Liver (tissue), 9 donors: ENCODE data around the gene CARD14. TPM values are rescaled to one million over a fixed set of nuclear protein-coding genes. Genes with fewer than 3 reads are reported as not detected.

Experiments used
- DNase-seq: peaks from one replicate; pipeline ENCODE4 v3.0.0-alpha.2; 2017; ENCODE audit warnings: low spot score
- H3K27ac ChIP-seq, 2 donors: one replicate each; pipeline ENCODE4 v1.7.0; 2013; ENCODE audit warnings: inconsistent platforms in 2 of 2, low read length in 2 of 2, control low read depth in 1 of 2, low read depth in 1 of 2, mild to moderate bottlenecking in 1 of 2
- H3K27me3 ChIP-seq, 4 donors: one replicate each; pipeline versions ENCODE4 v1.6.1 to v1.7.0; 2013; ENCODE audit warnings: low read length in 3 of 4, inconsistent platforms in 1 of 4, mild to moderate bottlenecking in 1 of 4, moderate library complexity in 1 of 4; ENCODE audit not compliant: control insufficient read depth in 4 of 4, insufficient read depth in 4 of 4
- H3K36me3 ChIP-seq, 4 donors: one replicate each; pipeline versions ENCODE4 v1.6.1 to v1.7.0; 2013; ENCODE audit warnings: low read length in 3 of 4, mild to moderate bottlenecking in 3 of 4, low read depth in 1 of 4, moderate library complexity in 1 of 4; ENCODE audit not compliant: control insufficient read depth in 4 of 4, insufficient read depth in 3 of 4
- H3K4me1 ChIP-seq, 4 donors: one replicate each; pipeline versions ENCODE4 v1.6.1 to v1.7.0; 2013; ENCODE audit warnings: low read length in 3 of 4, mild to moderate bottlenecking in 3 of 4, moderate library complexity in 1 of 4; ENCODE audit not compliant: control insufficient read depth in 4 of 4, insufficient read depth in 4 of 4
- H3K4me3 ChIP-seq, 3 donors: one replicate each; pipeline versions ENCODE4 v1.6.1 to v1.7.0; 2013; ENCODE audit warnings: low read length in 3 of 3, control low read depth in 1 of 3, low read depth in 1 of 3, mild to moderate bottlenecking in 1 of 3
- H3K9ac ChIP-seq, 2 donors: one replicate each; pipeline ENCODE4 v1.7.0; 2013; ENCODE audit warnings: low read length in 2 of 2, mild to moderate bottlenecking in 2 of 2, moderate library complexity in 2 of 2, control low read depth in 1 of 2, low read depth in 1 of 2
- H3K9me3 ChIP-seq, 4 donors: one replicate each; pipeline versions ENCODE4 v1.6.1 to v1.7.0; 2013; ENCODE audit warnings: low read length in 3 of 4; ENCODE audit not compliant: control insufficient read depth in 4 of 4
- ATF3 ChIP-seq: IDR thresholded peaks from 2 replicates; pipeline ENCODE4 v1.6.1; 2016; ENCODE audit warnings: antibody characterized with exemption
- CTCF ChIP-seq: fragments of 150-350 bp; IDR thresholded peaks from 2 replicates; pipeline ENCODE4 v1.5.1; 2017; ENCODE audit warnings: improper control_type of control experiment, low read depth, low read length; ENCODE audit not compliant: missing input control
- EGR1 ChIP-seq, 2 donors: IDR thresholded peaks; 2 replicates each; pipeline ENCODE4 v1.6.1; 2016 to 2018; ENCODE audit warnings: antibody characterized with exemption in 2 of 2, low read depth in 2 of 2
- FOXA1 ChIP-seq: IDR thresholded peaks from 2 replicates; pipeline ENCODE4 v1.6.1; 2016; ENCODE audit warnings: antibody characterized with exemption
- FOXA2 ChIP-seq: IDR thresholded peaks from 2 replicates; pipeline ENCODE4 v1.6.1; 2016; ENCODE audit warnings: antibody characterized with exemption
- GABPA ChIP-seq, 2 donors: IDR thresholded peaks in 1 of 2; conservative IDR thresholded peaks in 1 of 2; 2 replicates each; pipeline ENCODE4 v1.6.1; 2016; ENCODE audit warnings: antibody characterized with exemption in 2 of 2, mild to moderate bottlenecking in 1 of 2, moderate library complexity in 1 of 2
- HNF4A ChIP-seq, 2 donors: conservative IDR thresholded peaks; 2 replicates each; pipeline ENCODE4 v1.6.1; 2016; ENCODE audit warnings: antibody characterized with exemption in 2 of 2, mild to moderate bottlenecking in 2 of 2
- HNF4G ChIP-seq: IDR thresholded peaks from 2 replicates; pipeline ENCODE4 v1.6.1; 2016; ENCODE audit warnings: antibody characterized with exemption
- JUND ChIP-seq, 2 donors: IDR thresholded peaks; 2 replicates each; pipeline ENCODE4 v1.6.1; 2016; ENCODE audit warnings: antibody characterized with exemption in 2 of 2
- NR2F2 ChIP-seq: IDR thresholded peaks from 2 replicates; pipeline ENCODE4 v1.6.1; 2016; ENCODE audit warnings: antibody characterized with exemption
- RAD21 ChIP-seq, 2 donors: IDR thresholded peaks; 2 replicates each; pipeline ENCODE4 v1.6.1; 2016; ENCODE audit warnings: antibody characterized with exemption in 2 of 2, mild to moderate bottlenecking in 2 of 2
- RXRA ChIP-seq, 2 donors: IDR thresholded peaks; 2 replicates each; pipeline ENCODE4 v1.6.1; 2017 to 2018; ENCODE audit warnings: antibody characterized with exemption in 2 of 2, mild to moderate bottlenecking in 1 of 2
- SP1 ChIP-seq: IDR thresholded peaks from 2 replicates; pipeline ENCODE4 v1.6.1; 2018; ENCODE audit warnings: antibody characterized with exemption, mild to moderate bottlenecking
- TAF1 ChIP-seq: conservative IDR thresholded peaks from 2 replicates; pipeline ENCODE4 v1.6.1; 2016; ENCODE audit warnings: antibody characterized with exemption, mild to moderate bottlenecking
- YY1 ChIP-seq: IDR thresholded peaks from 2 replicates; pipeline ENCODE4 v1.6.1; 2016; ENCODE audit warnings: antibody characterized with exemption, mild to moderate bottlenecking
- WGBS: extraction: QIAGEN DNeasy Blood & Tissue Kit; methylation state at CpG from one replicate; pipeline ENCODE4 v1.1.7; 2013; 5-methylcytosine and 5-hydroxymethylcytosine counted together
- polyA plus RNA-seq, 2 donors: library from polyadenylated mRNA; stranded (reverse) in 1 of 2; unstranded in 1 of 2; fragments of 200-250 nt in 1 of 2; fragments of >200 nt in 1 of 2; fragmentation: Nextera tagmentation in 1 of 2; extraction: Ambion mirVana in 1 of 2; gene quantifications; one replicate each; pipeline versions ENCODE4 v1.2.1 to v1.2.3, GENCODE V29; 2013 to 2015
- total RNA-seq, 2 donors: library from RNA; depleted of rRNA; stranded (reverse); fragments of >200 nt; gene quantifications; one replicate each; pipeline ENCODE4 v1.2.3, GENCODE V29; 2014
- TF ChIP-seq, protein P1 (sequence below): IDR thresholded peaks from 2 replicates; pipeline ENCODE4 v1.6.1; 2016; ENCODE audit warnings: antibody characterized with exemption
- TF ChIP-seq, protein P2 (sequence below): IDR thresholded peaks from 2 replicates; pipeline ENCODE4 v1.6.1; 2016; ENCODE audit warnings: antibody characterized with exemption, mild to moderate bottlenecking
- TF ChIP-seq, protein P3 (sequence below): IDR thresholded peaks from 2 replicates; pipeline ENCODE4 v1.6.1; 2016; ENCODE audit warnings: antibody characterized with exemption
- donor health status: healthy.
- donor health status: healthy.
- donor health status: healthy.
- donor health status: healthy.
- donor health status: healthy.

Gene CARD14
- total and polyA plus RNA-seq, 4 donors: 0.07 to 0.70 (median 0.29) TPM

- no peaks in the 10 kb centered on the region for H3K36me3 ChIP-seq
- TF ChIP-seq TAF1 (no peak), RAD21 (IDR thresholded peaks at IDR 0.05) (no peak), GABPA (IDR thresholded peaks at IDR 0.05 in 1 of 2, conservative IDR thresholded peaks at IDR 0.05 in 1 of 2) (no peak), JUND (IDR thresholded peaks at IDR 0.05) (no peak), NR2F2 (no peak), RXRA (IDR thresholded peaks at IDR 0.05) (no peak), SP1 (no peak), ATF3 (no peak), EGR1 (IDR thresholded peaks at IDR 0.05; ENCODE audit: low read depth in 2 of 2) (no peak), HNF4A (conservative IDR thresholded peaks at IDR 0.05) (no peak), YY1 (no peak), HNF4G (no peak), FOXA2 (no peak), FOXA1 (no peak), CTCF (no peak)
- TF ChIP-seq, protein P1, sequence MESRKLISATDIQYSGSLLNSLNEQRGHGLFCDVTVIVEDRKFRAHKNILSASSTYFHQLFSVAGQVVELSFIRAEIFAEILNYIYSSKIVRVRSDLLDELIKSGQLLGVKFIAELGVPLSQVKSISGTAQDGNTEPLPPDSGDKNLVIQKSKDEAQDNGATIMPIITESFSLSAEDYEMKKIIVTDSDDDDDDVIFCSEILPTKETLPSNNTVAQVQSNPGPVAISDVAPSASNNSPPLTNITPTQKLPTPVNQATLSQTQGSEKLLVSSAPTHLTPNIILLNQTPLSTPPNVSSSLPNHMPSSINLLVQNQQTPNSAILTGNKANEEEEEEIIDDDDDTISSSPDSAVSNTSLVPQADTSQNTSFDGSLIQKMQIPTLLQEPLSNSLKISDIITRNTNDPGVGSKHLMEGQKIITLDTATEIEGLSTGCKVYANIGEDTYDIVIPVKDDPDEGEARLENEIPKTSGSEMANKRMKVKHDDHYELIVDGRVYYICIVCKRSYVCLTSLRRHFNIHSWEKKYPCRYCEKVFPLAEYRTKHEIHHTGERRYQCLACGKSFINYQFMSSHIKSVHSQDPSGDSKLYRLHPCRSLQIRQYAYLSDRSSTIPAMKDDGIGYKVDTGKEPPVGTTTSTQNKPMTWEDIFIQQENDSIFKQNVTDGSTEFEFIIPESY: no peak
- TF ChIP-seq, protein P2, sequence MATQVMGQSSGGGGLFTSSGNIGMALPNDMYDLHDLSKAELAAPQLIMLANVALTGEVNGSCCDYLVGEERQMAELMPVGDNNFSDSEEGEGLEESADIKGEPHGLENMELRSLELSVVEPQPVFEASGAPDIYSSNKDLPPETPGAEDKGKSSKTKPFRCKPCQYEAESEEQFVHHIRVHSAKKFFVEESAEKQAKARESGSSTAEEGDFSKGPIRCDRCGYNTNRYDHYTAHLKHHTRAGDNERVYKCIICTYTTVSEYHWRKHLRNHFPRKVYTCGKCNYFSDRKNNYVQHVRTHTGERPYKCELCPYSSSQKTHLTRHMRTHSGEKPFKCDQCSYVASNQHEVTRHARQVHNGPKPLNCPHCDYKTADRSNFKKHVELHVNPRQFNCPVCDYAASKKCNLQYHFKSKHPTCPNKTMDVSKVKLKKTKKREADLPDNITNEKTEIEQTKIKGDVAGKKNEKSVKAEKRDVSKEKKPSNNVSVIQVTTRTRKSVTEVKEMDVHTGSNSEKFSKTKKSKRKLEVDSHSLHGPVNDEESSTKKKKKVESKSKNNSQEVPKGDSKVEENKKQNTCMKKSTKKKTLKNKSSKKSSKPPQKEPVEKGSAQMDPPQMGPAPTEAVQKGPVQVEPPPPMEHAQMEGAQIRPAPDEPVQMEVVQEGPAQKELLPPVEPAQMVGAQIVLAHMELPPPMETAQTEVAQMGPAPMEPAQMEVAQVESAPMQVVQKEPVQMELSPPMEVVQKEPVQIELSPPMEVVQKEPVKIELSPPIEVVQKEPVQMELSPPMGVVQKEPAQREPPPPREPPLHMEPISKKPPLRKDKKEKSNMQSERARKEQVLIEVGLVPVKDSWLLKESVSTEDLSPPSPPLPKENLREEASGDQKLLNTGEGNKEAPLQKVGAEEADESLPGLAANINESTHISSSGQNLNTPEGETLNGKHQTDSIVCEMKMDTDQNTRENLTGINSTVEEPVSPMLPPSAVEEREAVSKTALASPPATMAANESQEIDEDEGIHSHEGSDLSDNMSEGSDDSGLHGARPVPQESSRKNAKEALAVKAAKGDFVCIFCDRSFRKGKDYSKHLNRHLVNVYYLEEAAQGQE: no peak
- TF ChIP-seq, protein P3, sequence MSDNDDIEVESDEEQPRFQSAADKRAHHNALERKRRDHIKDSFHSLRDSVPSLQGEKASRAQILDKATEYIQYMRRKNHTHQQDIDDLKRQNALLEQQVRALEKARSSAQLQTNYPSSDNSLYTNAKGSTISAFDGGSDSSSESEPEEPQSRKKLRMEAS: no peak
- no peak overlapping the region for H3K27ac ChIP-seq
- H3K27me3 ChIP-seq: no peaks in the 10 kb centered on the region
- no peaks in the 10 kb centered on the region for H3K4me1 ChIP-seq
- no peaks in the 10 kb centered on the region for H3K9me3 ChIP-seq
- no peak for DNase-seq
- H3K4me3 ChIP-seq: no peak overlapping the region
- WGBS: 85% methylated on average over 14 of the region's 14 CpGs
- no peak overlapping the region for H3K9ac ChIP-seq
Observed at GRCh38 chr17:80180192-80180591, 10.4 kb downstream of the CARD14 start.
